ENCODE results near the gene CD101.

Gene CD101

DNA sequence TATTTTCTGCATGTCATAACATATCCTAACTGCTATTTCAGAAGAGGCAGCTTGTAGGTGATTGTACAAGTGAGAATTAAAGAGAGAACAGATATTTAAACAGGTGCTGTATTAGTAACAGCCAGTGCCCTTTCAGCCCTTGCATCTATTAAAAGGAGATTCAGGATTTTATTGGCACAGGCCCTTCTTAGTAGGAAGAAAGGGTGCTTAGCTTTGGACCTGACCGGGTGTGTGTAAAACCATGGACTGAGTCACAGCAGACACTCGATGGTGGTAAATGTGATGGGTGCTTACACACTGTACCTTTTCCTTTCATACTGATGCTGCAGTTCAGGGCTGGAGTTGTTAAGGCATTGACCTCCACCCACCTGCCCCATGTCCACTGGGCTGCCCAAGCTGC, 12.7 kb upstream of the CD101 start:
- DNase-seq (ENCODE audit: low spot score) = no peak
- Histone ChIP-seq H3K23ac (ENCODE audit: low read depth, low read length, poor library complexity) (peak overlapping the region; percentile 35), H3K27ac (replicated peaks; ENCODE audit: low read length) (no peak overlapping the region), H2AK5ac (ENCODE audit: low read depth, low read length) (no peak overlapping the region), H2BK5ac (ENCODE audit: low read length) (no peak overlapping the region), H3K14ac (ENCODE audit: low read length) (no peak overlapping the region), H3K27me3 (ENCODE audit: control insufficient read depth in 3 of 3, insufficient read depth in 3 of 3, low read depth in 1 of 3, low read length in 3 of 3) (no peaks in the 10 kb centered on the region), H3K4me1 (ENCODE audit: control insufficient read depth in 2 of 2, insufficient read depth in 1 of 2, low read depth in 1 of 2, low read length in 2 of 2) (peaks cover 0 to 4% of the 10 kb centered on the region in 2 donors), H4K8ac (ENCODE audit: low read depth, low read length) (no peak overlapping the region), H3K79me1 (ENCODE audit: low read depth, low read length) (no peaks in the 10 kb centered on the region), H3K9me3 (replicated peaks in 1 of 2; ENCODE audit: control insufficient read depth in 2 of 2, insufficient read depth in 1 of 2, low read depth in 1 of 2, low read length in 2 of 2) (peaks cover 2 to 10% of the 10 kb centered on the region in 2 donors), H3K4me3 (ENCODE audit: low read length in 2 of 2) (no peak overlapping the region), H3K36me3 (replicated peaks in 1 of 2; ENCODE audit: control insufficient read depth in 2 of 2, insufficient read depth in 2 of 2, low read length in 2 of 2) (peaks cover 2 to 69% of the 10 kb centered on the region in 2 donors), H3K9ac (ENCODE audit: low read depth, low read length, poor library complexity) (no peak overlapping the region), H2AFZ (ENCODE audit: low read length) (no peak overlapping the region), H2BK15ac (ENCODE audit: low read length) (no peak overlapping the region), H3K4ac (ENCODE audit: low read length) (no peak overlapping the region), H3K4me2 (ENCODE audit: insufficient read depth, low read length, poor library complexity, severe bottlenecking) (no peak overlapping the region), H3K18ac (ENCODE audit: low read length) (no peak overlapping the region), H4K91ac (ENCODE audit: low read depth, low read length, poor library complexity) (no peak overlapping the region), H2BK120ac (ENCODE audit: low read depth, low read length) (no peak overlapping the region), H2BK12ac (ENCODE audit: low read length) (no peak overlapping the region)
- no CpG with 5 or more reads among the region's 2 CpGs for WGBS, 2 donors (ENCODE audit: extremely low coverage in 2 of 2, insufficient read length in 2 of 2, insufficient replicate concordance in 1 of 2)

- no peak overlapping the region for H3K4me2 ChIP-seq (ENCODE audit: insufficient read depth, low read length, poor library complexity, severe bottlenecking)
- H2AK5ac ChIP-seq (ENCODE audit: low read depth, low read length) = no peak overlapping the region
- WGBS, 2 donors (ENCODE audit: extremely low coverage in 2 of 2, insufficient read length in 2 of 2, insufficient replicate concordance in 1 of 2) = no CpG with 5 or more reads among the region's 5 CpGs
- no peak overlapping the region for H4K8ac ChIP-seq (ENCODE audit: low read depth, low read length)
- no peak overlapping the region for H3K4ac ChIP-seq (ENCODE audit: low read length)
- no peak overlapping the region for H3K18ac ChIP-seq (ENCODE audit: low read length)
- no peaks in the 10 kb centered on the region for H3K79me1 ChIP-seq (ENCODE audit: low read depth, low read length)
- no peak overlapping the region for H2BK12ac ChIP-seq (ENCODE audit: low read length)
- H3K14ac ChIP-seq (ENCODE audit: low read length) = no peak overlapping the region
- H3K23ac ChIP-seq (ENCODE audit: low read depth, low read length, poor library complexity) = no peak overlapping the region
- peaks cover 0 to 4% of the 10 kb centered on the region in 2 donors for H3K4me1 ChIP-seq (ENCODE audit: control insufficient read depth in 2 of 2, insufficient read depth in 1 of 2, low read depth in 1 of 2, low read length in 2 of 2)
- H2BK5ac ChIP-seq (ENCODE audit: low read length) = no peak overlapping the region
- no peak overlapping the region for H2AFZ ChIP-seq (ENCODE audit: low read length)
- no peak overlapping the region for H3K9ac ChIP-seq (ENCODE audit: low read depth, low read length, poor library complexity)
- no peak overlapping the region for H2BK120ac ChIP-seq (ENCODE audit: low read depth, low read length)
- no peak overlapping the region for H3K27ac ChIP-seq (replicated peaks; ENCODE audit: low read length)
- H3K27me3 ChIP-seq (ENCODE audit: control insufficient read depth in 3 of 3, insufficient read depth in 3 of 3, low read depth in 1 of 3, low read length in 3 of 3) = no peaks in the 10 kb centered on the region
- H4K91ac ChIP-seq (ENCODE audit: low read depth, low read length, poor library complexity) = no peak overlapping the region
- H3K36me3 ChIP-seq (replicated peaks in 1 of 2; ENCODE audit: control insufficient read depth in 2 of 2, insufficient read depth in 2 of 2, low read length in 2 of 2) = peaks cover 0 to 62% of the 10 kb centered on the region in 2 donors
- DNase-seq (ENCODE audit: low spot score) = no peak
- H2BK15ac ChIP-seq (ENCODE audit: low read length) = no peak overlapping the region
- no peak overlapping the region for H3K4me3 ChIP-seq (ENCODE audit: low read length in 2 of 2)
- H3K9me3 ChIP-seq (replicated peaks in 1 of 2; ENCODE audit: control insufficient read depth in 2 of 2, insufficient read depth in 1 of 2, low read depth in 1 of 2, low read length in 2 of 2) = peaks cover 2 to 10% of the 10 kb centered on the region in 2 donors
These were observed 11.7 kb upstream of the CD101 start for GRCh38 chr1:116989835-116990234.

GRCh38 chr1:116990612-116991151, 10.9 kb upstream of the CD101 start:
- Histone ChIP-seq H3K27ac (replicated peaks; ENCODE audit: low read length) (no peak overlapping the region), H3K4me2 (ENCODE audit: insufficient read depth, low read length, poor library complexity, severe bottlenecking) (no peak overlapping the region), H3K4me3 (ENCODE audit: low read length in 2 of 2) (no peak overlapping the region), H3K18ac (ENCODE audit: low read length) (no peak overlapping the region), H3K23ac (ENCODE audit: low read depth, low read length, poor library complexity) (no peak overlapping the region), H2BK5ac (ENCODE audit: low read length) (no peak overlapping the region), H3K36me3 (replicated peaks in 1 of 2; ENCODE audit: control insufficient read depth in 2 of 2, insufficient read depth in 2 of 2, low read length in 2 of 2) (peaks cover 0 to 59% of the 10 kb centered on the region in 2 donors), H4K8ac (ENCODE audit: low read depth, low read length) (no peak overlapping the region), H3K4ac (ENCODE audit: low read length) (no peak overlapping the region), H3K79me1 (ENCODE audit: low read depth, low read length) (no peaks in the 10 kb centered on the region), H3K27me3 (ENCODE audit: control insufficient read depth in 3 of 3, insufficient read depth in 3 of 3, low read depth in 1 of 3, low read length in 3 of 3) (no peaks in the 10 kb centered on the region), H4K91ac (ENCODE audit: low read depth, low read length, poor library complexity) (no peak overlapping the region), H2BK12ac (ENCODE audit: low read length) (no peak overlapping the region), H3K9me3 (replicated peaks in 1 of 2; ENCODE audit: control insufficient read depth in 2 of 2, insufficient read depth in 1 of 2, low read depth in 1 of 2, low read length in 2 of 2) (peaks cover 2 to 10% of the 10 kb centered on the region in 2 donors), H2AK5ac (ENCODE audit: low read depth, low read length) (no peak overlapping the region), H3K9ac (ENCODE audit: low read depth, low read length, poor library complexity) (no peak overlapping the region), H3K4me1 (ENCODE audit: control insufficient read depth in 2 of 2, insufficient read depth in 1 of 2, low read depth in 1 of 2, low read length in 2 of 2) (peaks cover 0 to 4% of the 10 kb centered on the region in 2 donors), H3K14ac (ENCODE audit: low read length) (no peak overlapping the region), H2AFZ (ENCODE audit: low read length) (no peak overlapping the region), H2BK120ac (ENCODE audit: low read depth, low read length) (no peak overlapping the region), H2BK15ac (ENCODE audit: low read length) (no peak overlapping the region)
- no peak for DNase-seq (ENCODE audit: low spot score)
- WGBS, 2 donors (ENCODE audit: extremely low coverage in 2 of 2, insufficient read length in 2 of 2, insufficient replicate concordance in 1 of 2) = no CpG with 5 or more reads among the region's 12 CpGs

GRCh38 chr1:116991171-116991845, 10.3 kb upstream of the CD101 start:
- H2AFZ ChIP-seq (ENCODE audit: low read length) = no peak overlapping the region
- no peak overlapping the region for H3K4me2 ChIP-seq (ENCODE audit: insufficient read depth, low read length, poor library complexity, severe bottlenecking)
- H3K4ac ChIP-seq (ENCODE audit: low read length) = no peak overlapping the region
- no peak overlapping the region for H2AK5ac ChIP-seq (ENCODE audit: low read depth, low read length)
- no peak overlapping the region for H4K8ac ChIP-seq (ENCODE audit: low read depth, low read length)
- H3K14ac ChIP-seq (ENCODE audit: low read length) = no peak overlapping the region
- H3K27ac ChIP-seq (replicated peaks; ENCODE audit: low read length) = no peak overlapping the region
- no CpG with 5 or more reads among the region's 2 CpGs for whole genome bisulfite sequencing, 2 donors (ENCODE audit: extremely low coverage in 2 of 2, insufficient read length in 2 of 2, insufficient replicate concordance in 1 of 2)
- H2BK12ac ChIP-seq (ENCODE audit: low read length) = no peak overlapping the region
- no peaks in the 10 kb centered on the region for H3K27me3 ChIP-seq (ENCODE audit: control insufficient read depth in 3 of 3, insufficient read depth in 3 of 3, low read depth in 1 of 3, low read length in 3 of 3)
- no peak overlapping the region for H3K9ac ChIP-seq (ENCODE audit: low read depth, low read length, poor library complexity)
- peaks cover 2 to 10% of the 10 kb centered on the region in 2 donors for H3K9me3 ChIP-seq (replicated peaks in 1 of 2; ENCODE audit: control insufficient read depth in 2 of 2, insufficient read depth in 1 of 2, low read depth in 1 of 2, low read length in 2 of 2)
- peaks cover 0 to 53% of the 10 kb centered on the region in 2 donors for H3K36me3 ChIP-seq (replicated peaks in 1 of 2; ENCODE audit: control insufficient read depth in 2 of 2, insufficient read depth in 2 of 2, low read length in 2 of 2)
- H3K23ac ChIP-seq (ENCODE audit: low read depth, low read length, poor library complexity) = no peak overlapping the region
- H2BK15ac ChIP-seq (ENCODE audit: low read length) = no peak overlapping the region
- no peak overlapping the region for H3K18ac ChIP-seq (ENCODE audit: low read length)
- H3K79me1 ChIP-seq (ENCODE audit: low read depth, low read length) = no peaks in the 10 kb centered on the region
- peaks cover 0 to 4% of the 10 kb centered on the region in 2 donors for H3K4me1 ChIP-seq (ENCODE audit: control insufficient read depth in 2 of 2, insufficient read depth in 1 of 2, low read depth in 1 of 2, low read length in 2 of 2)
- H4K91ac ChIP-seq (ENCODE audit: low read depth, low read length, poor library complexity) = no peak overlapping the region
- DNase-seq (ENCODE audit: low spot score) = no peak
- no peak overlapping the region for H2BK120ac ChIP-seq (ENCODE audit: low read depth, low read length)
- H3K4me3 ChIP-seq (ENCODE audit: low read length in 2 of 2) = no peak overlapping the region
- no peak overlapping the region for H2BK5ac ChIP-seq (ENCODE audit: low read length)

All from neuronal stem cell (in vitro differentiated cells).